ENCODE data around the gene GAB1. TPM values are rescaled to one million over a fixed set of nuclear protein-coding genes. Genes with fewer than 3 reads are reported as not detected.

The GAB1 gene
- total and polyA plus RNA-seq, 2 of the 8 experiments (the other 6 are each of a cell fraction or from before 2014, with no cell fraction given): 6.8 to 21.3 TPM

DNA sequence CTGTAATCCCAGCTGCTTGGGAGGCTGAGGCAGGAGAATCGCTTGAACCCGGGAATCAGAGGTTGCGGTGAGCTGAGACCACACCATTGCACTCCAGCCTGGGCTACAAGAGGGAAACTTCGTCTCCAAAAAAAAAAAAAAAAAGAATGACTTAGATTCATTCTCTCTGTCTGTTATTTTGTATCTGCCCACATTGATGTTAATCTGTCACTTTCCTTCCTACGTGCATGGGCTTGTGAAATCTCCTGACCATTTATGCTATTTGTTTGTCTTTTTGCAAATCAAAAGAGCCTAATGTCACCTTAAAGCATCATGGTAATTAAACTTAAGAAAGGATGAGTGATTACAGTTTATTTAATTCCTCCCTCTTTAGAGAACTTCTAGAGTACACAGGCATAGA lies 27.4 kb downstream of the GAB1 start:
- FAIRE-seq (no peak), DNase-seq (ENCODE audit: low read depth in 1 of 2, low spot score in 2 of 2) (no peak)
- Histone ChIP-seq H3K56ac (replicated peaks; ENCODE audit: insufficient read length, low read depth, low read length) (no peak overlapping the region), H3K4me3 (ENCODE audit: extremely low read depth in 1 of 4, insufficient read depth in 2 of 4, low read depth in 3 of 4, low read length in 4 of 4) (no peak overlapping the region), H4K20me1 (replicated peaks in 1 of 2; ENCODE audit: control insufficient read depth in 1 of 2, insufficient read depth in 2 of 2, low read length in 2 of 2) (no peaks in the 10 kb centered on the region), H3K79me2 (ENCODE audit: control insufficient read depth in 1 of 2, insufficient read depth in 2 of 2, low read length in 2 of 2) (peaks cover 0 to 54% of the 10 kb centered on the region in 2 experiments; a peak in 2 of 4 replicates), H2AK5ac (ENCODE audit: low read depth, low read length) (no peak overlapping the region), H3K9ac (replicated peaks in 1 of 4; ENCODE audit: extremely low read depth in 1 of 4, low read depth in 3 of 4, low read length in 3 of 4) (no peak overlapping the region), H2BK15ac (ENCODE audit: low read length) (no peak overlapping the region), H2BK20ac (ENCODE audit: low read length) (no peak overlapping the region), H4K8ac (ENCODE audit: extremely low read depth, insufficient read depth, low read length) (no peak overlapping the region), H3K4me2 (ENCODE audit: insufficient read depth in 1 of 2, low read depth in 2 of 2, low read length in 2 of 2) (no peak overlapping the region), H3K23me2 (ENCODE audit: low read depth, low read length) (no peaks in the 10 kb centered on the region), H2BK5ac (ENCODE audit: low read depth, low read length) (no peak overlapping the region), H3K36me3 (ENCODE audit: control insufficient read depth in 2 of 4, insufficient read depth in 4 of 4, low read length in 3 of 4) (no peaks in the 10 kb centered on the region), H2AFZ (ENCODE audit: low read length) (no peak overlapping the region), H4K91ac (replicated peaks; ENCODE audit: insufficient read length, low read length) (no peak overlapping the region), H3K23ac (ENCODE audit: insufficient read length) (no peak overlapping the region), H3K4ac (replicated peaks; ENCODE audit: insufficient read length, low read depth, low read length) (no peak overlapping the region), H3K9me3 (ENCODE audit: insufficient read depth in 2 of 2, low read depth in 1 of 2, low read length in 1 of 2) (no peaks in the 10 kb centered on the region), H3K14ac (ENCODE audit: insufficient read length) (no peak overlapping the region), H2BK12ac (ENCODE audit: low read depth, low read length) (no peak overlapping the region), H4K5ac (ENCODE audit: insufficient read length, low read depth, low read length) (no peak overlapping the region), H3K27me3 (replicated peaks in 1 of 4; ENCODE audit: control insufficient read depth in 3 of 4, extremely low read depth in 1 of 4, insufficient read depth in 3 of 4, low read length in 3 of 4) (peaks cover 0 to 1% (median 0%) of the 10 kb centered on the region in 4 experiments; a peak in 1 of 7 replicates), H3K79me1 (ENCODE audit: low read depth, low read length) (peaks cover 3% of the 10 kb centered on the region; the same call in 1 of the 2 replicates), H3K4me1 (replicated peaks in 1 of 4; ENCODE audit: control insufficient read depth in 3 of 4, insufficient read depth in 4 of 4, low read length in 3 of 4) (peaks cover 0 to 6% (median 3%) of the 10 kb centered on the region in 4 experiments; a peak in 4 of 7 replicates), H3K27ac (ENCODE audit: low read depth, low read length) (no peak overlapping the region), H3K18ac (ENCODE audit: extremely low read depth, low read length) (no peak overlapping the region), H2BK120ac (replicated peaks; ENCODE audit: low read depth, low read length) (no peak overlapping the region)
- WGBS, 2 experiments (ENCODE audit: extremely low coverage in 1 of 2, insufficient coverage in 1 of 2, insufficient read length in 1 of 2, insufficient replicate concordance in 2 of 2, low coverage in 1 of 2, low lambda C conversion rate in 2 of 2, missing lambda C conversion rate in 1 of 2): 93% methylated on average over 4 of the region's 5 CpGs; no CpG with 5 or more reads in 1 of the 2 experiments
- ChIA-PET CTCF (ENCODE audit: partially characterized antibody) (interaction anchor here (0.6 kb wide), 1 partner anchor 80 kb away, joined by 3 read pairs; no protein-coding TSS in a partner anchor), POLR2A (ENCODE audit: partially characterized antibody) (interaction anchor here (0.7 kb wide), 1 partner anchor 529 kb away, joined by 3 read pairs; no protein-coding TSS in a partner anchor)
- no peak for TF ChIP-seq CEBPB (IDR thresholded peaks at IDR 0.05; ENCODE audit: low read depth, low read length)
- TF ChIP-seq KDM1A (IDR thresholded peaks at IDR 0.05; ENCODE audit: borderline replicate concordance, low read length): no peak
- no peak for TF ChIP-seq BACH1 (IDR thresholded peaks at IDR 0.05; ENCODE audit: low read length)
- TF ChIP-seq TAF1 (IDR thresholded peaks at IDR 0.05; ENCODE audit: low read depth, low read length): no peak
- no peak for TF ChIP-seq KDM5A (IDR thresholded peaks at IDR 0.05; ENCODE audit: low read length)
- no peak for TF ChIP-seq RXRA (IDR thresholded peaks at IDR 0.05; ENCODE audit: insufficient read depth, low read depth, low read length)
- TF ChIP-seq YY1 (IDR thresholded peaks at IDR 0.05; ENCODE audit: low read depth, low read length): no peak
- TF ChIP-seq SIX5 (IDR thresholded peaks at IDR 0.05; ENCODE audit: low read depth, low read length): no peak
- TF ChIP-seq SIN3A (conservative IDR thresholded peaks at IDR 0.05 in 1 of 2, IDR thresholded peaks at IDR 0.05 in 1 of 2; ENCODE audit: low read depth in 1 of 2, low read length in 2 of 2): no peak
